Stimulated activated naive CD8-positive, alpha-beta T cell treated with anti-CD3 and anti-CD28 coated beads, Interleukin-15, Interleukin-2, amounts not matched to agents 100 U/mL and 50 U/mL, for 24 hours (primary cell): ENCODE data around the gene PCSK7.
A peak's percentile ranks its signal among the peaks of the same experiment; 100 is the strongest.
"Not testable (repeated sequence)": the region's sequence is repeated elsewhere in the genome, so short reads cannot be mapped to it uniquely, and the experiment has no call there.

Experiments used
- ATAC-seq: fragments of 150-1000 bp; cut with Tn5 transposase; one replicate; pipeline ENCODE4 v1.10.0; 2021
- DNase-seq: peaks from one replicate; pipeline ENCODE4 v3.0.0; 2021

The PCSK7 gene

GRCh38 chr11:117198613-117199012, 33.3 kb downstream of the PCSK7 start:
- no peak for ATAC-seq
- DNase-seq = no peak

DNA sequence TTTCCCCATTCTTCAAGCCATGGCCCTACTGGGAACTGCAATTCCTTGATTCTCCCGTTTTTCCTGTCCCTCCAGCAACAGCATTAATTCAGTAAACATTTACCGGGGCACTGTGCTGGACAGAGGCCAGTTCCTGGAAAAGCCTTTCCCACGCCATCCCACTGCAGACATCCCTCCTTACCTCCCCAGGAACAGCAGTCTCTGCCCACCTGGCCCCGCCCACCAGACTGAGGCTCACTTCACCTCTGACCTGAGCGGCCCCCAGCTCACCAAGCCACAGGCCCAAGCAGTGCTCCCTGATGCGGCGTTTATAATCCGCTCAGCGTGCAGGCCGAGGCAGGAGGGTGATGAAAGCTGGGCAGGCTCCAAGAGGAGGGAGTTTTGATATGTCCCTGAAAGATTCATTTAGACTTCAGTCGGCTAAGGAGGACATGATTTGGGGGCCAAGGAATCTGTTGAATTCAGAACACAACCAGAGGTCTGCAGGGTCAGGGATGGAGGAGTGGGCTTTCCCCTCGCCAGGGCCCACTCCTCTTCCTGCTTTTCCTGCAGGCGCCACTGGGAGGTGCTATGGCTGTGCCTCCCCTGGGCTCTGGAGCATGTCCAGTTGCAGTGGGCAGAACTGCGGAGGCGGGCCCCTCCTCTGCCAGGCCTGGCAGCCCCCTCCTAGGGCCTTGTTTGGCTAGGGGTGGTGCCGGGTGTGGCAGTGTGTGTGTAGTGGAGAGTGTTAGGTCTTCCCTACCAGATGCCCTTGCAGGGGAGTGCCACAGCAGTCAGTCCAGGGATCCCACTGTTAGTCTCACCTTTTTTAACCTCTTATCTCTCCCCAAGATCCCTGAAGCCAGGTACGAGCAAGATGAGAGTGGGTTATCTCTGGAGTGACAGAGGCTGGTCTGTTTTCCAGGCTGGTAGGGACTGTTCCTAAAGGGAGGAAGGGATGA, 34.1 kb downstream of the PCSK7 start:
- no peak for DNase-seq
- ATAC-seq = no peak

DNA sequence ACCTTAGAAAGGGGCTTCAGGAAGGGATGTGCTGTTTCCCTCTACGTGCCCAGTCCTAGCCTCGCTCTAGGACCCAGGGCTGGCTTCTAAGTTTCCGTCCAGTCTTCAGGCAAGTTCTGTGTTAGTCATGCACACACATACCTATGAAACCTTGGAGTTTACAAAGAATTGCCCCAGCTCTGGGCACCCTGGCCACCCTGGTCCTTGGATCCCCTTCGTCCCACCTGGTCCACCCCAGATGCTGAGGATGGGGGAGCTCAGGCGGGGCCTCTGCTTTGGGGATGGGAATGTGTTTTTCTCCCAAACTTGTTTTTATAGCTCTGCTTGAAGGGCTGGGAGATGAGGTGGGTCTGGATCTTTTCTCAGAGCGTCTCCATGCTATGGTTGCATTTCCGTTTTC, 34.9 kb downstream of the PCSK7 start:
- no peak for ATAC-seq
- DNase-seq = no peak

GRCh38 chr11:117195761-117196160, 36.1 kb downstream of the PCSK7 start:
- DNase-seq = no peak
- no peak for ATAC-seq

GRCh38 chr11:117195258-117195657, 36.6 kb downstream of the PCSK7 start:
- DNase-seq (no peak), ATAC-seq (no peak)

DNA sequence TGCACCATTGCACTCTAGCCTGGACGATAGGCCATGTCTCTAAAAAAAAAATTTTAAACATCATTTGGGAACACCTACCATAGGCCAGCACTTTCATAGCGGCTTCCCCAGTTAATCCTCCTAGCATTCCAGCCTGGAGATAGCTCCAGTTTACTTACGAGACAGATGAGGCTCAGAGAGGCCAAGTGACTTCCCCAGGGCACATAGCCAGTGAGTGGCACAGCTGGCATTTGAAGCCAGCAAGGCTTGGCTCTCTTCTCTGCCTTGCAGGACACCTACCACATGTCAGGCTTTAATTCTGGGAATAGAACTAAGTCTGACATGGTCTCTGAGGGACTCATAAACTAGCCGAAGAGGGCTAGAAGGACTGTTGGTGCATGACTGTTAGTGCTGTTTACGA, 37.6 kb downstream of the PCSK7 start:
- no peak for ATAC-seq
- no peak for DNase-seq

GRCh38 chr11:117193130-117194020, 38.5 kb downstream of the PCSK7 start:
- ATAC-seq (no peak), DNase-seq (no peak)

DNA sequence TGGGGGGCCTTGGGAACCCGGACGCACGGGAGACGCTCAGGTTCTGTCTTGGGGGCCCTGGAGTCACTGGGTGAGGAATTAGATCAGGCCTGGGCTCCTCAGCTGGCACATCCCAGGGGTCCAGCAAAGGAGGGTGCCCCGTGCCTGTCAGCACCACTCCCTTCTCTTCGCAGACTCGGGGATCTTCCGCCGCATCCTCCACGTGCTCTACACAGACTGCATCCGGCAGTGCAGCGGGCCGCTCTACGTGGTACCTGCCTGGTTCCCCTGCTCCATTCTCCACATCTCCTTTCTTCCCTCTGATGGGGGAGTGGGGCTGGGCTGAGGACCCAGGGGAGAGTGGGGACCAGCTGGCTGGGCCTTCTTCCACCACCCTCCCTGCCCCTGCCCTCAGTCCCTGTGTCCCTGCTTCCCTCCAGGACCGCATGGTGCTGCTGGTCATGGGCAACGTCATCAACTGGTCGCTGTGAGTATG, 39.4 kb downstream of the PCSK7 start:
- ATAC-seq (no peak), DNase-seq (no peak)

DNA sequence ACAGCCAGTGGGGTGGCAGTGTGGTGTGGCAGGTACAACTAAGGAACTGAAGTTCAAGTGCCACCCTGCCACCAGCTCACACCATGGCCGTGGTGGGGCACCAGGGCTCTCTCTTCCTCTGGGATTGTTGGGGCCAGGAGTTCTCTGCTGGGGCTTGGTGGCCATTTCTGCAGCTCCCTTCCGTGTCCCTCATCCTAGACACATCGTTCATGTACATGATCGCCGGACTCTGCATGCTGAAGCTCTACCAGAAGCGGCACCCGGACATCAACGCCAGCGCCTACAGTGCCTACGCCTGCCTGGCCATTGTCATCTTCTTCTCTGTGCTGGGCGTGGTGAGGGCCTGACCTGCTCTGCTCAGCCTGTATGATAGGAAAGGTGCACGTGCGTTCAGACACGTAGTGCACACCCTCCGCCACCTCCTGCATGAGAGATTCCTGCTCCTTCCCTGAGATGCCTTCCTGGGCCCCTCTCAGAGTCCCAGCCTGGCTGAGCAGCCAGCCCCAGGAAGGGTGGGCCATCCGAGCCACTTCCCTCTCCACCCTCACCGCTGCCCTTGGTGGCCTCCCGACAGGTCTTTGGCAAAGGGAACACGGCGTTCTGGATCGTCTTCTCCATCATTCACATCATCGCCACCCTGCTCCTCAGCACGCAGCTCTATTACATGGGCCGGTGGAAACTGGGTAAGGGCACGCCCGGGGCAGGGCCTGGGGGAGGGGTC, 40.0 kb downstream of the PCSK7 start:
- DNase-seq (no peak), ATAC-seq (no peak)

GRCh38 chr11:117189941-117190544, 41.8 kb downstream of the PCSK7 start:
- peak; percentile 1 for DNase-seq
- ATAC-seq = no peak

GRCh38 chr11:117189191-117189940, 42.5 kb downstream of the PCSK7 start:
- DNase-seq (peak; percentile 20), ATAC-seq (peak; percentile 24)

DNA sequence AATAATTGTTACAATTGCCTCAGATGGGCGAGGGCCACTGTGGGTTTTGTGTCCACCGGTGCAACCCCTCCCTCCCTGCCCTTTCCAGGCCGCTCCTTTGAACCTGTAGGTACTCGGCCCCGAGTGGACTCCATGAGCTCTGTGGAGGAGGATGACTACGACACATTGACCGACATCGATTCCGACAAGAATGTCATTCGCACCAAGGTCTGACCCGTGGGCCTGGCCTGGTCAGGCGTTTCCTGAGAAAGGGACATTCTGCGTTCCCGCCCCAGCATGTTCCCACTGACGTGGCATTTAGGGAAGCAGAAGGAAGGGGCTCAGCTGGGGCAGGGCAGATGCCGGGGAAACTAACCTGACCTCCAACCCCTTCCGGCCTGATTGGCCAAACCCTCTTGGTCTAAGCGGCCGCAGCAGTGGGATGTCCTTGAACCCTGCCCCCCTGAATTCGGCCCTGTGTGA, 43.2 kb downstream of the PCSK7 start:
- ATAC-seq = no peak

GRCh38 chr11:117187799-117188481, 43.9 kb downstream of the PCSK7 start:
- DNase-seq (no peak), ATAC-seq (no peak)

More for the DNA sequence above, 43.2 kb downstream of the PCSK7 start:
- no peak for DNase-seq

- DNase-seq (no peak), ATAC-seq (no peak)
These were observed 44.5 kb downstream of the PCSK7 start for GRCh38 chr11:117187428-117187798.

DNA sequence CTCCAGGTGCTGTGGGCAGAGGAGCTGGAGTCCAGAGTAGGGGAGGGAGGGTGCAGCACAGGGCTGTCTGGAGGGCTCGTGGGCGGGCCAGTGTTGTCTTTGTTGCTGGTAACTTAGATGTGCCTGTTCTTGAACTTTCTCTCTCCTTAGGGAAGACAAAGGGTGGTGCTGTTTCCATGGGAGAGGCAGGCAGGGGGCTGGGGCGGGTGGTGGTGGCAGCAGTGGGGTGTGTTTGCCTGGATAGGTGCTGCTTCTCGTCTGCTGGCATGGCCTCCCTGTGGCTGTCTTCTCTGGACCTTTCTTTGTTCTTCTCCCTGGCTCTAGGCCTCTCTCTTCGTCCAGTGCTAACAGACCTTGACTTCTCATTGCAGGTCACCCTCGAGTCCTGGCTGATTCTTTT, 44.9 kb downstream of the PCSK7 start:
- ATAC-seq = no peak
- DNase-seq = no peak

GRCh38 chr11:117186431-117186761, 45.5 kb downstream of the PCSK7 start:
- ATAC-seq (no peak), DNase-seq (no peak)

DNA sequence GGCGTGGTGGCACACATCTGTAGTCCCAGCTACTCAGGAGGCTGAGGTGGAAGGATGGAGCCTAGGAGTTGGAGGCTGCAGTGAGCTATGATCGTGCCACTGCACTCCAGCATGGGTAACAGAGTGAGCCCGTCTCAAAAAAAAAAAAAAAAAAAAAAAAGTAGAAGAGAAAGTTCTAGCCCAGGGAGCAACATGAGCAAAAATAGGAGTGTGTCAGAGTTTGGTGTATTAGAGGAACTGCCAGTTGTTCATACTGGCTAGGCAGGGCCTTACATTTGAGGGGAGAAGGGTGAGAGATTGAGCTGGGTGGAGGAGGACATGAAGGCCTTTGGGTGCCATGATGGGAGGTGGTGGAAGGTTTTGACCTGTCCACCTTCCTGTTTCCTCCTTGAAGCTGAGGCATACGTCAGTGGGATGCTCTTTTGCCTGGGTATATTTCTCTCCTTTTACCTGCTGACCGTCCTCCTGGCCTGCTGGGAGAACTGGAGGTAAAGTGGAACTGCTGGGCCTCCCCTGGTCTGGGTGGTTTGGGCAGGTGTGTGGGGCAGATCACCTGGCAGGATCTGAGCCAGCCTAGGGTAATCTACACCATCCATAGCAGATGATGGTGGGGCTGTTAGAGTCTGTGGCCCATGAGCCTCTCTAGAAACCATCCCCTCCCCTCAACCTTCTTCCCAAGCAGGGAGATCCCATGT, 46.0 kb downstream of the PCSK7 start:
- no peak for ATAC-seq
- no peak for DNase-seq

DNA sequence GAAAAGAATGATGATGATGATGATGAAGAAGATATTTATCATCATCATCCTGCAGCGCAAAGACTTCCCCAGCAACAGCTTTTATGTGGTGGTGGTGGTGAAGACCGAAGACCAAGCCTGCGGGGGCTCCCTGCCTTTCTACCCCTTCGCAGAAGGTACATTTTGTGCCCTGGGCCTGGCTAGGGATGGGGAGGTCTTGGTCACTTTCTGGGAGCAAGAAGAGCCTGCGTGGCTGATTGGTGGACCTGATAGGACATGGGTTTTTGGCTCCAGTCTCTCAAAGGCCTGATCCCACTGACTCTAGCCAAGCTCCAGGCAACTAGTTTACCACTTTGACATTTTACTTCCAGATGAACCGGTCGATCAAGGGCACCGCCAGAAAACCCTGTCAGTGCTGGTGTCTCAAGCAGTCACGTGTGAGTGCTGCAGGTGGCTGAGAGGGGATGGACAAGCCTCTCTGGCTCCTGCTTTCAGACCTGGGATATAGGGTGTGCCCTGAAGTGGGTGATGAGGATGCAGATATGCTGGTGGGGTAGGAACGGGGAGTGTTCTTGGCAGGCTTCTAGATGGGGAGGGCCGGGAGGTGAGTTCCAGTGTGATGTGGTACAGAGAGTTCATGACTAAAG, 48.0 kb downstream of the PCSK7 start:
- DNase-seq (no peak), ATAC-seq (no peak)

DNA sequence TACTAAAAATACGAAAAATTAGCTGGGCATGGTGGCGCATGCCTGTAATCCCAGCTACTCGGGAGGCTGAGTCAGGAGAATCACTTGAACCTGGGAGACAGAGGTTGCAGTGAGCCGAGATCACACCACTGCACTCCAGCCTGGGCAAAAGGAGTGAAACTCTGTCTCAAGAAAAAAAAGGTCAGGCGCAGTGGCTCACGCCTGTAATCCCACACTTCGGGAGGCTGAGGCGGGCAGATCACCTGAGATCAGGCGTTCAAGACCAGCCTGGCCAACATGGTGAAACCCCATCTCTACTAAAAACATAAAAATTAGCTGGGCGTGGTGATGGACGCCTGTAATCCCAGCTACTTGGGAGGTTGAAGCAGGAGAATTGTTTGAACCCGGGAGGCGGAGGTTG, 48.7 kb downstream of the PCSK7 start:
- DNase-seq, ATAC-seq: not testable (repeated sequence)
